NCI-H2196 treated with DMSO at 0.1 percent for 48 hours (cell line): ENCODE measurements around the gene GPR148.
"Not testable (repeated sequence)": the region's sequence is repeated elsewhere in the genome, so short reads cannot be mapped to it uniquely, and the experiment has no call there.

Experiments
- DNase-seq: peaks from one replicate; lab custom pipeline; 2025; ENCODE audit not compliant: unreplicated experiment; lab: John Stamatoyannopoulos, UW

Gene GPR148, protein sequence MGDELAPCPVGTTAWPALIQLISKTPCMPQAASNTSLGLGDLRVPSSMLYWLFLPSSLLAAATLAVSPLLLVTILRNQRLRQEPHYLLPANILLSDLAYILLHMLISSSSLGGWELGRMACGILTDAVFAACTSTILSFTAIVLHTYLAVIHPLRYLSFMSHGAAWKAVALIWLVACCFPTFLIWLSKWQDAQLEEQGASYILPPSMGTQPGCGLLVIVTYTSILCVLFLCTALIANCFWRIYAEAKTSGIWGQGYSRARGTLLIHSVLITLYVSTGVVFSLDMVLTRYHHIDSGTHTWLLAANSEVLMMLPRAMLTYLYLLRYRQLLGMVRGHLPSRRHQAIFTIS

GRCh38 chr2:130728549-130729316, at the start of gene GPR148:
Gene GPR148, plus strand, starts transcription at chr2:130729070. Its CDS starts 82 bp downstream, at chr2:130729152.
- peak; percentile 88 for DNase-seq

DNA sequence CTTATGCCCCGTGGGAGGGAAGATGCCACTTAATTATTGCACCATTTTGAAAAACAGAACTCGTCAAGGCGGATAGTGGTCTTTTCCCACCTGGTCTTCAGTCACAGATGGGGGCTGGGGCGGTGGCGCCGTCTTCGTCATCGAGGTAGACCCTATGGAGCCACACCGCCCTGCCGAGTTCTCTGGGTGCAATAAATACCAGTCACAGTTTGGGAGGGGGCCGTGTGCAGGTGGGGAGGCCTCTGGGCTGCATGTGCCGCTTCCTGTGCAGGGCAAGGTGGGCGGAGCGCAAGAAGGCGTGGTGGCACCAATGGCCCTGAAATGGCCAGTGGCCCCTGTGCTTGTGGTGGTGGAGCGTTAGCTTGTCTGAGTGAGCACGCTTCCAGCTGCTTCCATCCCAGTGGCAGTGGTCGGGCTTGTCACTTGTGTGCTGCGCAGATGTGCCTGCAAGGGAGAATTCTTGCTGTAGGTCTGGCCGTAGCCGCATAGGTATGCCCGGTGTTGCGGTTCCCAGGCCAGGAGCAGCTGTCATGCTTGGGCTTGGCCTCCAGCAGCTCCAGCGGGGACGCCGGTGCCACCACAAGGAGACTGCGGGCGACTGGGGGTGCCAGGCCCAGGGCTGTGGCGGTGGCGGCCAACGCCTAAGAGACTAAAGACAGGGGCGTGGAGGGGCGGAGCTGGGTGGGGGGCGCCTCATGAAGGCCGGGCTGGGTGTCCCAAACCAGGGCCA, 36.7 kb upstream of the GPR148 start:
- DNase-seq, result not testable (repeated sequence)

DNA sequence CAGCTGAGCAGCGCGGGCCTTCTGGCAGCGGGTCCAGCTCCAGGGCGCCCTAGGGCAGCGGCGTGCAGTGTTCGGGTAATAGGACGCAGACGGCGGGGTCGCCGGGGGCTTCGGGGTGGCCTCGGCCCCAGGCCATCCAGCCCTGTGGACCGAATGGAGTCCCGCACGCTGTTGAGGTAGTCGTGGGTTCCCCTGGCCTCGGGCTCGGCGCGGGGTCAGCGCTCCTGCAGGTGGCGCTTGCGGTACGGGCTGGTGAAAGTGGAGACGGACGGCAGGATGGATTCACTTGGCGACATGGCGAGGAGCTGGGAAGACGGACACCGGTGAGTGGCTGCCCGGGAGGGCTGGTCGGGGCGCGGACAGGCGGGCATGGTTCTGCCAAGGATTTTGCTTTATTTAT, 35.4 kb upstream of the GPR148 start:
- DNase-seq, result not testable (repeated sequence)

- DNase-seq, result not testable (repeated sequence)
These were observed 25.6 kb upstream of the GPR148 start for GRCh38 chr2:130703250-130703649.

DNA sequence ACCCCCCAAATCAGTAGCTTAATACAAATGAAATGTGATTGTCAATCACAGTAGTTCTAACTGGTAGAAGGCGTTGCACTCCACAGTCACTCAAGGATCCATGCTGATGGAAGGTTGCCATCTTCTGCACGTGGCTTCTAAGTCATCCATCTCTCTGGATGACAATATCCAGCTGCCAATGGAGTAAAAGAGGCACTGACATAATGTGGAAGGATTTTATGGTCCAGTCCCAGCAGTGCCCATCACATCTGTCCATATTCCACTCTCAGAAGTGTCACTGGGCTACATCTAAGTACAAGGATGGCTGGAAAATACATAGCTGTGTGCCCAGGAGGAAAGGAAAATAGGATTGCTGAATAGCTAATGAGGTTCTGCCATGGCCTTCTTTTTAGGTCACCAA, 14.1 kb upstream of the GPR148 start:
- DNase-seq, result not testable (repeated sequence)

DNA sequence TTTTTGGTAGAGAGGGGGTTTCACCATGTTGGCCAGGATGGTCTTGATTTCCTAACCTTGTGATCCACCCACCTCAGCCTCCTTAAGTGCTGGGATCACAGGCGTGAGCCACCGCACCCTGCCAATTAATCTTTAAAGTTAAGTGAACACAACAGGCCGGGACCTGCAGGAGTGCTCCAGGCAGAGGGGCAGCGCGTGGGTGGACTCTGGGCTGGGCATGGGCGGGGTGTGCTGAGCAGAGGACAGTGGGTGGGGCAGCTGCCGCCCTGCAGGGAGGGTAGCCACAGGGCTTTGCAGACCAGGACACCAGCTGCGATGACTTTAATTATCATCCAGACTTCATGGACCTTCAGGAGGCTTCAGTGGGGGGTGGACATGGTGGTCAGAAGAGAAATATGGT, 8.8 kb upstream of the GPR148 start:
- no peak for DNase-seq

DNA sequence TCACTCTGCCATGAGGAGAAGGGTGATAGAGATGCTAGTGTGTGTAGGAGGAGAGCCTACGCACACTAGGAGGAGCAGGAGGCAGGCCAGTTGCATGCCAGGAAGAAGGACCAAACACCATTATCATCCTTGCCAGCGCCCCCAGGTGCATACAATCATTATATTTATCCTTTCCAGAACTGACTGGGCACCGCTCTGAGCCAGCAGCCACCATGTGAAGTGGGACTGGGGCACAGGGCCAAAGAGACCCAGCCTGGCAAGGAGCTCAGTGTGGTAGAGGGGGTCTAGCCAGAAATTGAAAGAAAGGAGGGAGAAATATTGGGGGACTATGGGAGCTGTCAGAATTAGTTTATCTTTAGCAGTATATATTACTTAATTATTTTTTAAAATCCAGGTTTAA, 8.3 kb upstream of the GPR148 start:
- no peak for DNase-seq

DNA sequence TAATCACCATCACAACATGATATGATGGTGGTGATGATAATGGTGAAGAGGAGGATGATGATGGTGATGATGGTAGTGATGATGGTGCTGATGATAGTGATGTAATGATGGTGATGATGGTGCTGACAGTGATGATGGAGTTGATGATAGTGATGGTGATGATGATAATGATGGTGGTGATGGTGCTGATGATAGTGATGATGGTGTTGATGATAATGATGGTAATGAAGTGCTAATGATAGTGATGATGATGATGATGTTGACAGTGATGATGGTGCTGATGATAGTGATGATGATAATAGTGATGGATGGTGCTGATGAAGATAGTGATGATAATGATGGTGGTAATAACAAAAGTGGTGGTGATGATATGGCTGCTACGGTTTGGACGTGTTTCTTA, 4.4 kb upstream of the GPR148 start:
- no peak for DNase-seq

DNA sequence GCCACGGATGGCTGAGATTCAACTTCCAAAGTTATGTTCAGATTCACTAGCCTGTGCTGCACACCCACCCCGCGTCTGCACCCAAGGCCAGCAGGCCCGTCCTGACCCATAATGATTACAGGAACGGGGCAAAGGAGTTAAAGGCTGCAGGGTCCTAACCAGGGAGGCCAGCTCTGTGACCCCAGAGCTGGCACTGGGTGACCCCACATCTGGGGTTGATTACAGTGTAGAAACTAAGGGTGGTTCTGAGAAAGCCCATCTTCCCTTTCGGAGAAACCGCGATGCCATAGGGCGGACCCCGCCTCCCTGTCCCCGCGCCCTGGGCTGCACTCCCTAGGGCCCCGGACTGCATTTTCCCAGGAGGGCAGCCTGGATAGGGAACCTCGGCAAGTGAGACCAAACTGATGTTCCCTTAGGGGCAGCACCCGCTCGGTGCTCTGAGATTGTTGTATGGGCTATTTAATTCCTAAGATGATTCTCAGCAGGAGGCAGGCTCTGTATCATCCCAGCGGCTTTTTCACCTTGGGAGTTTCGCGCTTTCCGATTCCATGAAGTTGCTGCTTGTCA, 2.2 kb upstream of the GPR148 start:
- no peak for DNase-seq

DNA sequence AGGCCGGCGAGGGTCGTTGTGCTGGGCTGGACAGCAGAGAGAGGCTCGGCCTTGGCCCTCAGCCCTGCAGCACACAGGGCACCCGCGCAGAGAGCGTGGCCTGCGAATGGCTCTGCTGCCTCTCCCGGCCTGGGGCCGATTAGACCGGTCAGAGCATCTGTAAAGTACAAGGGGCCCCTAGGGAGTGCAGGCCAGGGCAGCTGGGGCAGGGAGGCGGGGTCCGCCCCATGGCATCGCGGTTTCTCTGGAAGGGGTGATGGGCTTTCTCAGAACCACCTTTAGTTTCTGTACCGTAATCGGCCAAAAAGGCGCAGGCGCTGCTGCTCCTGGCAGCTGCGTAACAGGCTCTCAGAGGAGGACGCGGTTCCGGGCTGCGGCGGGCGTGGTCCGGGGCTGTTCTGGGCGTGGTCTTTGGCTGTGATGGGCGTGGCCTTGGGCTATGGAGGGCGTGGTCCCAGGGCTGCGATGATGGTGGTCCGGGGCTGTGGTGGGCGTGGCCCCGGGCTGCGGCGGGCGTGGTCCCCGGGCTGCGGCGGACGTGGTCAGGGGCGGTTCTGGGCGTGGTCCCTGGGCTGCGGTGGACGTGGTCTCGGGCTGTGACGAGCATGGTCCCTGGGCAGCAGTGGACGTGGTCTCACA, 1.5 kb upstream of the GPR148 start:
- DNase-seq, result no peak

- peak; percentile 23 for DNase-seq
These were observed 839 bp upstream of the GPR148 start for GRCh38 chr2:130728007-130728454.

DNA sequence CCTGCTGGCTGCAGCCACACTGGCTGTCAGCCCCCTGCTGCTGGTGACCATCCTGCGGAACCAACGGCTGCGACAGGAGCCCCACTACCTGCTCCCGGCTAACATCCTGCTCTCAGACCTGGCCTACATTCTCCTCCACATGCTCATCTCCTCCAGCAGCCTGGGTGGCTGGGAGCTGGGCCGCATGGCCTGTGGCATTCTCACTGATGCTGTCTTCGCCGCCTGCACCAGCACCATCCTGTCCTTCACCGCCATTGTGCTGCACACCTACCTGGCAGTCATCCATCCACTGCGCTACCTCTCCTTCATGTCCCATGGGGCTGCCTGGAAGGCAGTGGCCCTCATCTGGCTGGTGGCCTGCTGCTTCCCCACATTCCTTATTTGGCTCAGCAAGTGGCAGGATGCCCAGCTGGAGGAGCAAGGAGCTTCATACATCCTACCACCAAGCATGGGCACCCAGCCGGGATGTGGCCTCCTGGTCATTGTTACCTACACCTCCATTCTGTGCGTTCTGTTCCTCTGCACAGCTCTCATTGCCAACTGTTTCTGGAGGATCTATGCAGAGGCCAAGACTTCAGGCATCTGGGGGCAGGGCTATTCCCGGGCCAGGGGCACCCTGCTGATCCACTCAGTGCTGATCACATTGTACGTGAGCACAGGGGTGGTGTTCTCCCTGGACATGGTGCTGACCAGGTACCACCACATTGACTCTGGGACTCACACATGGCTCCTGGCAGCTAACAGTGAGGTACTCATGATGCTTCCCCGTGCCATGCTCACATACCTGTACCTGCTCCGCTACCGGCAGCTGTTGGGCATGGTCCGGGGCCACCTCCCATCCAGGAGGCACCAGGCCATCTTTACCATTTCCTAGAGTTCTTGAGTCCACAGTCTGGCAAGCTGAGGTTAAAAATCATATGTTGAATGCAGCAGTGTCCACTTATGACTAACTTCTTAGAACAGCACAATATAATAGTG, 741 bp downstream of the GPR148 start:
- DNase-seq, result peak; percentile 81

DNA sequence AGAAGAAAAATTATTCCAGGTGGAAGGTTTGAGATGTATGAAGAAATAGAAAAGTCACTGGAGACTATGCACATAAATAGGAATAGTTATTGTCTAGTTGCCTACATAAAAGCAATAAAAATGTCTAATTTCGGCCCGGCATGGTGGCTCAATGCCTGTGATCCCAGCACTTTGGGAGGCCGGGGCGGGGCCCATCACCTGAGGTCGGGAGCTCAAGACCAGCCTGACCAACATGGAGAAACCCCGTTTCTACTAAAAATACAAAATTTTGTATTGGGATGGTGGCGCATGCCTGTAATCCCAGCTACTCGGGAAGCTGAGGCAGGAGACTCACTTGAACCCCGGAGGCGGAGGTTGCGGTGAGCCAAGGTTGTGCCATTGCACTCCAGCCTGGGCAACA, 3.4 kb downstream of the GPR148 start:
- DNase-seq, result not testable (repeated sequence)

GRCh38 chr2:130735200-130735599, 6.3 kb downstream of the GPR148 start:
- DNase-seq, result no peak

DNA sequence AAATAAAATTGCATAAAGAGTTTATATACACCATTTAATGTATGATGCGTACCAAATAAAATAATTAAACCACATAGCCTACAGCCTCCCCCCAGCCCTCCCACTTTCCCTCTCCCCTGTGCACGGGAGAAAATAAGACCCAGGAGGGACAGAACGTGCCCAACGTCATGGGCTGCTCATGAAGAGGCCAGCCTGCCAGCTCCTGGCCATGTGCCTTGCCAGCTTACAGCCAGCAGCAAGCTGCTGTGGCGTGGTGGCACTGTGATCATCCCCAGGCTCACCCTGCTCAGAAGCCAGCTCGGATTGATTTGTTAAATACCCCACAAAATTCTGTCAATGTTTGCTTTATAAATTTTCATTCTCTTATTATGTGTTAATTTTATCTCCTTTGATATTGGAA, 7.6 kb downstream of the GPR148 start:
- no peak for DNase-seq

GRCh38 chr2:130737592-130737991, 8.7 kb downstream of the GPR148 start:
- DNase-seq, result no peak

DNA sequence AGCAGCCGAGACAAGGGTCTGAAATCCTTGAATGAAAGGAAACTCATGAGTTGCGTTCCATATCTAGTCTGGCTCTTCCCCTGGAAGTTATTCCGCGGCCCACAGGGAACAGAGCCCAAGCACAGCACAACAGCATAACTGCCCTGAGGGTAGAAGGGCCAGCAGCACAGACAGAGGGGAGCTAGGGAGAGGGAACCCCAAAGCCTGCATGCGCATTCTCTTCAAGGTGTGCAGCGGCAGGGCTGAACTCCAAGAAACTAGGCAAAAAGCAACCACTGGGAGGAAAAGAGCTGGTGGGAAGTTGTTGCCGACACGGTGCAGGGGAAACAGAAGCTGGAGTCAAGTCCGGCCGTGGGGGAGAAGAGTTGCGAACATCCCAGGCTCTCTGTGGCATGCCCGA, 11.8 kb downstream of the GPR148 start:
- no peak for DNase-seq

GRCh38 chr2:130743278-130743677, 14.4 kb downstream of the GPR148 start:
- DNase-seq, result no peak

GRCh38 chr2:130744287-130745117, 15.6 kb downstream of the GPR148 start:
- DNase-seq, result peak; percentile 42
